Neural progenitor cell (in vitro differentiated cells): ENCODE data around the gene UGGT1. TPM values are rescaled to one million over a fixed set of nuclear protein-coding genes. Genes with fewer than 3 reads are reported as not detected.

Source experiments
- DNase-seq: peaks from one replicate; pipeline ENCODE4 v3.0.0-alpha.2; 2016; ENCODE audit warnings: low spot score
- H2AFZ ChIP-seq: fragments of 200-600 bp; sonication (generic); replicated peaks from 2 replicates; pipeline ENCODE4 v1.6.1; 2016; ENCODE audit warnings: antibody characterized with exemption
- H3F3A ChIP-seq: fragments of 200-600 bp; sonication (generic); 2 replicates; pipeline ENCODE4 v1.6.1; 2016; ENCODE audit warnings: antibody characterized with exemption, low read depth
- H3K27ac ChIP-seq: fragments of 200-600 bp; sonication (generic); 2 replicates; pipeline ENCODE4 v1.5.1; 2016; ENCODE audit warnings: mild to moderate bottlenecking
- H3K27me3 ChIP-seq: fragments of 200-600 bp; sonication (generic); 2 replicates; pipeline ENCODE4 v1.6.1; 2016; ENCODE audit warnings: mild to moderate bottlenecking, moderate library complexity
- H3K36me3 ChIP-seq: fragments of 200-600 bp; sonication (generic); 2 replicates; pipeline ENCODE4 v1.5.1; 2016
- H3K4me1 ChIP-seq: fragments of 200-600 bp; sonication (generic); 2 replicates; pipeline ENCODE4 v1.6.1; 2016; ENCODE audit warnings: mixed run types
- H3K4me2 ChIP-seq: fragments of 200-600 bp; sonication (generic); 2 replicates; pipeline ENCODE4 v1.6.1; 2016
- H3K4me3 ChIP-seq: fragments of 200-600 bp; sonication (generic); 2 replicates; pipeline ENCODE4 v1.5.1; 2016
- H3K79me2 ChIP-seq: fragments of 200-600 bp; sonication (generic); 2 replicates; pipeline ENCODE4 v1.6.1; 2016; ENCODE audit warnings: low read depth
- H3K9ac ChIP-seq: fragments of 200-600 bp; sonication (generic); 2 replicates; pipeline ENCODE4 v1.6.1; 2016
- H3K9me3 ChIP-seq: fragments of 200-600 bp; sonication (generic); 2 replicates; pipeline ENCODE4 v1.5.1; 2016; ENCODE audit warnings: low read depth
- H4K20me1 ChIP-seq: fragments of 200-600 bp; sonication (generic); 2 replicates; pipeline ENCODE4 v1.6.1; 2016; ENCODE audit warnings: low read depth
- H3K27ac Mint-ChIP-seq: 3 replicates; pipeline ENCODE4 v1.8.0; 2021; ENCODE audit warnings: mixed read lengths
- H3K27me3 Mint-ChIP-seq: 2 replicates; pipeline ENCODE4 v1.8.0; 2022; ENCODE audit warnings: low read depth, mild to moderate bottlenecking, inconsistent platforms, moderate library complexity, mixed read lengths; ENCODE audit not compliant: insufficient read depth
- H3K36me3 Mint-ChIP-seq: 3 replicates; pipeline ENCODE4 v1.8.0; 2021; ENCODE audit warnings: mixed read lengths
- H3K4me1 Mint-ChIP-seq: 3 replicates; pipeline ENCODE4 v1.8.0; 2021; ENCODE audit warnings: mixed read lengths
- H3K4me3 Mint-ChIP-seq: 3 replicates; pipeline ENCODE4 v1.8.0; 2021; ENCODE audit warnings: mild to moderate bottlenecking, moderate library complexity, mixed read lengths
- H3K9me3 Mint-ChIP-seq: 3 replicates; pipeline ENCODE4 v1.8.0; 2020; ENCODE audit warnings: mixed read lengths
- EZH2 ChIP-seq: fragments of 200-600 bp; sonication (generic); IDR thresholded peaks from 2 replicates; pipeline ENCODE4 v1.6.1; 2017; ENCODE audit warnings: antibody characterized with exemption, mild to moderate bottlenecking, moderate library complexity
- EZH2phosphoT487 ChIP-seq: fragments of 200-600 bp; sonication (generic); IDR thresholded peaks from 2 replicates; pipeline ENCODE4 v1.6.1; 2017; ENCODE audit warnings: antibody characterized with exemption
- total RNA-seq: library from RNA; depleted of rRNA; stranded (reverse); fragments of >200 nt; gene quantifications from 2 replicates; pipeline ENCODE4 v1.2.3, GENCODE V29; 2015; ENCODE audit warnings: low replicate concordance
- TF ChIP-seq, protein P1 (sequence below): fragments of 200-600 bp; sonication (generic); IDR thresholded peaks from 2 replicates; pipeline ENCODE4 v1.5.1; 2017; ENCODE audit warnings: antibody characterized with exemption, mild to moderate bottlenecking

The UGGT1 gene
- total RNA-seq, 1 donor from 2014 or later: 56.3 TPM

DNA sequence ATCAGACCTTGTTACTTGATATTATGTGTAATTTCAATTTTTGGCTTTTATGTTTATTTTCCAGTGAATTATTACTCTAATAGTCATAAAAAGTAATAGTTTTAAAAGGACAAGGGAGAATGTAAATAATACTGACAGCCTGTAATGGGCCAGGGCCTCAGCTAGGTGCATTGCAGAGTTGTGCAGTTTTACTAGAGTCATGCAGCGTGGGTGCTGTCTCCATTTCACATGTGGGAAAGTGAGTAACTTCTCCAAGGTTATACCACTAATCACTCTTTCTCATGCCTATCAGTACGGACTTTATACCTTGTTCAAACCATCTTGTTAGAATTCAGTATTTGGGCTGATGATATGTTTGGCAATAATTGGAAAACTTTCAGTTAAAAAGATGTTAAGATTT lies 73.3 kb downstream of the UGGT1 start:
- H3K9me3 ChIP-seq: no peaks in the 10 kb centered on the region
- H3K36me3 ChIP-seq: peaks cover 4% of the 10 kb centered on the region
- H3K4me1 ChIP-seq: no peaks in the 10 kb centered on the region
- H3K4me1 Mint-ChIP-seq: no peaks in the 10 kb centered on the region
- no peaks in the 10 kb centered on the region for H3K27me3 ChIP-seq
- H3K4me2 ChIP-seq: no peak overlapping the region
- no peak overlapping the region for H3K27ac Mint-ChIP-seq
- no peak overlapping the region for H3K27ac ChIP-seq
- H4K20me1 ChIP-seq: no peaks in the 10 kb centered on the region
- H3F3A ChIP-seq: peaks cover 3% of the 10 kb centered on the region
- H3K79me2 ChIP-seq: no peaks in the 10 kb centered on the region
- no peak for TF ChIP-seq EZH2
- TF ChIP-seq, protein P1, sequence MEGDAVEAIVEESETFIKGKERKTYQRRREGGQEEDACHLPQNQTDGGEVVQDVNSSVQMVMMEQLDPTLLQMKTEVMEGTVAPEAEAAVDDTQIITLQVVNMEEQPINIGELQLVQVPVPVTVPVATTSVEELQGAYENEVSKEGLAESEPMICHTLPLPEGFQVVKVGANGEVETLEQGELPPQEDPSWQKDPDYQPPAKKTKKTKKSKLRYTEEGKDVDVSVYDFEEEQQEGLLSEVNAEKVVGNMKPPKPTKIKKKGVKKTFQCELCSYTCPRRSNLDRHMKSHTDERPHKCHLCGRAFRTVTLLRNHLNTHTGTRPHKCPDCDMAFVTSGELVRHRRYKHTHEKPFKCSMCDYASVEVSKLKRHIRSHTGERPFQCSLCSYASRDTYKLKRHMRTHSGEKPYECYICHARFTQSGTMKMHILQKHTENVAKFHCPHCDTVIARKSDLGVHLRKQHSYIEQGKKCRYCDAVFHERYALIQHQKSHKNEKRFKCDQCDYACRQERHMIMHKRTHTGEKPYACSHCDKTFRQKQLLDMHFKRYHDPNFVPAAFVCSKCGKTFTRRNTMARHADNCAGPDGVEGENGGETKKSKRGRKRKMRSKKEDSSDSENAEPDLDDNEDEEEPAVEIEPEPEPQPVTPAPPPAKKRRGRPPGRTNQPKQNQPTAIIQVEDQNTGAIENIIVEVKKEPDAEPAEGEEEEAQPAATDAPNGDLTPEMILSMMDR: no peak
- TF ChIP-seq EZH2phosphoT487: no peak
- no peak for DNase-seq
- H3K4me3 Mint-ChIP-seq: no peak overlapping the region
- no peaks in the 10 kb centered on the region for H3K9me3 Mint-ChIP-seq
- H2AFZ ChIP-seq: no peak overlapping the region
- no peak overlapping the region for H3K4me3 ChIP-seq
- H3K27me3 Mint-ChIP-seq: no peaks in the 10 kb centered on the region
- H3K9ac ChIP-seq: no peak overlapping the region
- H3K36me3 Mint-ChIP-seq: peaks cover 14% of the 10 kb centered on the region

DNA sequence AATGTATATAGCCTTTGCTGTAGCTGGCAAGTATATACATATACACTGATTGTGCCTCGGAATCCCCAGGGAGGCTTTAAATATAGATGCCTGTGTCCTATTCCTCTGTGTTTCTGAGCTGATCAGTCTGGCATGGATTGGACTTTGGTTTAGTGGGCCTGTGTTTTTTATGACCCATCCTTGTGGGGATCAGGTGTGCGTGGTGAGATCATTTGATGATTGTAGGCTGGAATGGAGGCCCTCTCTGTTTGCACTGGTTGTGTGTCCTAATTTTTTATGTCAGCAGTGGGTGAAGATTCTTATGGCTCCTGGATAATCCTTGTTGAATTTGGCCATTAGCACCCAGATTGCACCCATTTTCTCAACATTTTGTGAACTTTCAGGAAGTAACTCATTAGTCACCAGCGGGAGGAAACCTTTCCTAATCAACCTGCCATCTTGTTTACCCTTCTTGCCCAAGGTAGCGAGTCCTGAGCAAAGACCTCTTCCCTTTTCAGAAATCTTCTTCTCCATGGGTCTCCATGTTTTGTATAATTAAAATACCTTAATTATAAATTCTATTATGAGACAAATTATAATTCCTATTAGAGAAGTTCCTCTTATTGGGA lies 75.8 kb downstream of the UGGT1 start:
- H3K4me2 ChIP-seq: no peak overlapping the region
- Mint-ChIP-seq H3K27me3 (no peaks in the 10 kb centered on the region), H3K27ac (no peak overlapping the region), H3K36me3 (peaks cover 13% of the 10 kb centered on the region), H3K9me3 (no peaks in the 10 kb centered on the region), H3K4me3 (no peak overlapping the region), H3K4me1 (no peaks in the 10 kb centered on the region)
- no peaks in the 10 kb centered on the region for H3K36me3 ChIP-seq
- H3K4me1 ChIP-seq: no peaks in the 10 kb centered on the region
- no peaks in the 10 kb centered on the region for H3K9me3 ChIP-seq
- H3K27ac ChIP-seq: no peak overlapping the region
- H3K4me3 ChIP-seq: no peak overlapping the region
- peaks cover 3% of the 10 kb centered on the region for H3F3A ChIP-seq
- no peak for DNase-seq
- no peak overlapping the region for H2AFZ ChIP-seq
- no peak overlapping the region for H3K9ac ChIP-seq
- H3K79me2 ChIP-seq: no peaks in the 10 kb centered on the region
- no peak for TF ChIP-seq EZH2phosphoT487
- no peak for TF ChIP-seq EZH2
- TF ChIP-seq, protein P1: no peak
- no peaks in the 10 kb centered on the region for H3K27me3 ChIP-seq
- no peaks in the 10 kb centered on the region for H4K20me1 ChIP-seq

DNA sequence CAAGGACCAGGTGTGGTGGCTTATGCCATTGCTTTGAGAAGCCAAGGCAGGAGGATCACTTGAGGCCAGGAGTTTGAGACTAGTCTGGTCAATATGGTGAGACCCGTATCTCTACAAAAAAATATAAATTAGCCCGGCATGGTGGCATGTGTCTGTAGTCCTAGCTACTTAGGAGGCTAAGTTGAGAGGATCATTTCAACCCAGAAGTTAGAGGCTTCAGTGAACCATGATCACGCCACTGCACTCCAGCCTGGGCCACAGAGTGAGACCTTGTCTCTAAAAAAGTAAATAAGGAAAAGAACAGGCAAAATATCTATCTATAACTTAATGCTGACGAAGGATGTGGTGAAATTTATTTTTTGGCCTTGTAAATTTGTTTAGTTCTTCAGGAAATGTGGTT lies 78.1 kb downstream of the UGGT1 start:
- Histone ChIP-seq H3K27me3 (no peaks in the 10 kb centered on the region), H3K36me3 (peaks cover 3% of the 10 kb centered on the region), H3K27ac (no peak overlapping the region), H3K4me2 (no peak overlapping the region), H3K9ac (no peak overlapping the region), H3K4me1 (no peaks in the 10 kb centered on the region), H3K4me3 (no peak overlapping the region), H3K79me2 (no peaks in the 10 kb centered on the region), H2AFZ (no peak overlapping the region), H3K9me3 (no peaks in the 10 kb centered on the region), H3F3A (peaks cover 3% of the 10 kb centered on the region), H4K20me1 (no peaks in the 10 kb centered on the region)
- H3K27me3 Mint-ChIP-seq: no peaks in the 10 kb centered on the region
- H3K27ac Mint-ChIP-seq: no peak overlapping the region
- TF ChIP-seq EZH2: no peak
- TF ChIP-seq, protein P1: no peak
- no peak for TF ChIP-seq EZH2phosphoT487
- no peak for DNase-seq
- no peaks in the 10 kb centered on the region for H3K4me1 Mint-ChIP-seq
- H3K4me3 Mint-ChIP-seq: no peak overlapping the region
- peaks cover 21% of the 10 kb centered on the region for H3K36me3 Mint-ChIP-seq
- no peaks in the 10 kb centered on the region for H3K9me3 Mint-ChIP-seq
